GM12865 (cell line): ENCODE results near the gene DDX3X.
"Not testable (repeated sequence)": the region's sequence is repeated elsewhere in the genome, so short reads cannot be mapped to it uniquely, and the experiment has no call there.

Experiments
- DNase-seq: peaks from one replicate; pipeline ENCODE4 v3.0.0; 2010; ENCODE audit warnings: low read depth
- H3K4me3 ChIP-seq: 2 replicates; pipeline ENCODE4 v1.5.1; 2011; ENCODE audit warnings: mild to moderate bottlenecking, low read depth, low read length, control low read depth
- TF ChIP-seq, protein P1 (sequence below): IDR thresholded peaks from 2 replicates; pipeline ENCODE4 v1.5.1; 2011; ENCODE audit warnings: low read length, control low read depth, low read depth, inconsistent platforms; ENCODE audit not compliant: insufficient read depth; ENCODE audit errors: missing control alignments

DDX3X gene

DNA sequence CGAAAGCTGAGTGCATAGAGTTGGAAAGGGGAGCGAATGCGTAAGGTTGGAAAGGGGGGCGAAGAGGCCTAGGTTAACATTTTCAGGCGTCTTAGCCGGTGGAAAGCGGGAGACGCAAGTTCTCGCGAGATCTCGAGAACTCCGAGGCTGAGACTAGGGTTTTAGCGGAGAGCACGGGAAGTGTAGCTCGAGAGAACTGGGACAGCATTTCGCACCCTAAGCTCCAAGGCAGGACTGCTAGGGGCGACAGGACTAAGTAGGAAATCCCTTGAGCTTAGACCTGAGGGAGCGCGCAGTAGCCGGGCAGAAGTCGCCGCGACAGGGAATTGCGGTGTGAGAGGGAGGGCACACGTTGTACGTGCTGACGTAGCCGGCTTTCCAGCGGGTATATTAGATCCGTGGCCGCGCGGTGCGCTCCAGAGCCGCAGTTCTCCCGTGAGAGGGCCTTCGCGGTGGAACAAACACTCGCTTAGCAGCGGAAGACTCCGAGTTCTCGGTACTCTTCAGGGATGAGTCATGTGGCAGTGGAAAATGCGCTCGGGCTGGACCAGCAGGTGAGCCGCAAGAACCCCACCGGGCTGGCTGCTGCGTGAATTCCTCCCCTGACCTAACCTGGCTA, at the start of gene DDX3X:
Gene DDX3X (plus strand): TSS at position 419 of the 619 bp plus-strand sequence. CDS start 91 bp downstream, at position 510.
- TF ChIP-seq, protein P1, sequence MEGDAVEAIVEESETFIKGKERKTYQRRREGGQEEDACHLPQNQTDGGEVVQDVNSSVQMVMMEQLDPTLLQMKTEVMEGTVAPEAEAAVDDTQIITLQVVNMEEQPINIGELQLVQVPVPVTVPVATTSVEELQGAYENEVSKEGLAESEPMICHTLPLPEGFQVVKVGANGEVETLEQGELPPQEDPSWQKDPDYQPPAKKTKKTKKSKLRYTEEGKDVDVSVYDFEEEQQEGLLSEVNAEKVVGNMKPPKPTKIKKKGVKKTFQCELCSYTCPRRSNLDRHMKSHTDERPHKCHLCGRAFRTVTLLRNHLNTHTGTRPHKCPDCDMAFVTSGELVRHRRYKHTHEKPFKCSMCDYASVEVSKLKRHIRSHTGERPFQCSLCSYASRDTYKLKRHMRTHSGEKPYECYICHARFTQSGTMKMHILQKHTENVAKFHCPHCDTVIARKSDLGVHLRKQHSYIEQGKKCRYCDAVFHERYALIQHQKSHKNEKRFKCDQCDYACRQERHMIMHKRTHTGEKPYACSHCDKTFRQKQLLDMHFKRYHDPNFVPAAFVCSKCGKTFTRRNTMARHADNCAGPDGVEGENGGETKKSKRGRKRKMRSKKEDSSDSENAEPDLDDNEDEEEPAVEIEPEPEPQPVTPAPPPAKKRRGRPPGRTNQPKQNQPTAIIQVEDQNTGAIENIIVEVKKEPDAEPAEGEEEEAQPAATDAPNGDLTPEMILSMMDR: no peak
- DNase-seq: peak; percentile 92
- peak within 1 kb of the TSS; percentile 98 for H3K4me3 ChIP-seq

DNA sequence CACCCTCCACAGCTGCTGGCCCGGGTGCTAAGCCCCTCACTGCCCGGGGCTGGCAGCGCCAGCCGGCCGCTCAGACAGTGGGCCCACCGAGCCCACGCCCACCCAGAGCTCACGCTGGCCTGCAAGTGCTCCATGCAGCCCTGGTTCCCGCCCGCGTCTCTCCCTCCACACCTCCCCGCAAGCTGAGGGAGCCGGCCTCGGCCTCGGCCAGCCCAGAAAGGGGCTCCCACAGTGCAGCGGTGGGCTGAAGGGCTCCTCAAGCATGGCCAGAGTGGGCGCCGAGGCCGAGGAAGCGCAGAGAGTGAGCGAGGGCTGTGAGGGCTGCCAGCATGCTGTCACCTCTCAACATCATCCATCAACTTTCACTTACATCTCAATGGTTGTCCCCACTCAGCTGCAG, 48.0 kb upstream of the DDX3X start:
- DNase-seq, H3K4me3 ChIP-seq: not testable (repeated sequence)

GRCh38 chrX:41288641-41289040, 45.3 kb upstream of the DDX3X start:
- no peak for DNase-seq
- TF ChIP-seq, protein P1: no peak
- no peak overlapping the region for H3K4me3 ChIP-seq

DNA sequence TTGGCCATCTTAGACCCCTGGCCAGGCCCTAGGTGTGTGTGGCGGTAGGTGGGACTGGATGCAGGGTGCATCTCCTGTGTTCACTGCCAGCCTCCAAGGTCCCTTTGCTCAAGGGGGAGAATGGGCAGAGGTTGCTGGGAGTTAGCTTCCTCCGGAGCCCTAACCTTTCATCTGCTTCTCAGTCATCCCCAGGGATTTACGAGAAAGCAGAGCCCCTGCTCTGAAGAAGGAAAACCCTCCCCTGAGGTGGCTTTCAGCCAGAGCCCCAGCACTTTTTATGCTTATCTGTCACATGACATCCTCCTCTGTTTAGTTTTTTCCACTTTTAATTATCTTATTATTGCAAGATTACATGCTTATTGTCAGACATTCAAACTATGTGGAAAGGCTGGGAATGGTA, 44.9 kb upstream of the DDX3X start:
- TF ChIP-seq, protein P1: no peak
- no peak for DNase-seq
- H3K4me3 ChIP-seq: no peak overlapping the region

GRCh38 chrX:41291309-41291708, 42.7 kb upstream of the DDX3X start:
- TF ChIP-seq, protein P1: no peak
- no peak for DNase-seq
- no peak overlapping the region for H3K4me3 ChIP-seq

GRCh38 chrX:41293269-41293668, 40.7 kb upstream of the DDX3X start:
- TF ChIP-seq, protein P1: no peak
- DNase-seq: peak; percentile 30
- H3K4me3 ChIP-seq: no peak overlapping the region

- no peak for DNase-seq
These were observed 33.1 kb upstream of the DDX3X start for GRCh38 chrX:41300758-41301437.

More at GRCh38 chrX:41300758-41301437, 33.1 kb upstream of the DDX3X start:
- TF ChIP-seq, protein P1: no peak
- no peak overlapping the region for H3K4me3 ChIP-seq
